GM12878 (cell line): Measurements from ENCODE around the gene NGFR. TPM values are rescaled to one million over a fixed set of nuclear protein-coding genes. Genes with fewer than 3 reads are reported as not detected.

Source experiments
- ATAC-seq: fragments of 200-7000 bp; cut with Tn5 transposase; 3 replicates; pipeline ENCODE4 v1.9.1; 2020; ENCODE audit warnings: mild to moderate bottlenecking, moderate library complexity
- BruUV-seq: library from RNA; stranded (reverse); fragments of 400-500 nt; replicated peaks from 2 replicates; lab custom pipeline; 2021; lab: Mats Ljungman, UMichigan
- CTCF ChIA-PET: fragments of 300-600 bp; sonication (Branson Sonifier 250); formaldehyde crosslinking; extraction: SDS; loops from one replicate; lab custom pipeline; 2021; ENCODE audit warnings: inconsistent platforms; lab: Yijun Ruan, JAX
- POLR2A ChIA-PET: fragments of 350-600 bp; formaldehyde crosslinking; extraction: SDS; loops from one replicate; lab custom pipeline; 2021; ENCODE audit warnings: inconsistent platforms; lab: Charles Lee
- RAD21 ChIA-PET: fragments of 300-600 bp; sonication (Branson Sonifier 250); formaldehyde crosslinking; loops from one replicate; lab custom pipeline; 2023; ENCODE audit warnings: antibody characterized with exemption; ENCODE audit not compliant: unreplicated experiment; lab: Charles Lee
- SMC1A ChIA-PET: fragments of 300-600 bp; sonication (Branson Sonifier 250); formaldehyde crosslinking; loops from one replicate; lab custom pipeline; 2023; ENCODE audit not compliant: unreplicated experiment, uncharacterized antibody; lab: Charles Lee
- DNase-seq: peaks from one replicate; pipeline ENCODE4 v3.0.0-alpha.2; 2011; ENCODE audit warnings: low read depth, low spot score
- FAIRE-seq: peaks from 3 replicates; lab custom pipeline; 2011; peaks lifted over from hg19 to GRCh38; lab: Jason Lieb, UNC
- H2AFZ ChIP-seq: 2 replicates; pipeline ENCODE4 v1.6.0; 2011; ENCODE audit warnings: low read depth, low read length, control low read depth; ENCODE audit not compliant: control insufficient read depth
- H3K27ac ChIP-seq: 2 replicates; pipeline ENCODE4 v1.5.1; 2011; ENCODE audit warnings: control low read depth; ENCODE audit not compliant: control insufficient read depth, insufficient read depth
- H3K27me3 ChIP-seq, 2 experiments: replicated peaks in 1 of 2; 2 replicates each; pipeline versions ENCODE4 v1.6.0 to v1.6.1; 2011; ENCODE audit warnings: low read length in 1 of 2; ENCODE audit not compliant: control insufficient read depth in 2 of 2, insufficient read depth in 2 of 2
- H3K36me3 ChIP-seq, 2 experiments: 2 replicates each; pipeline ENCODE4 v1.5.1; 2011; ENCODE audit warnings: low read length in 1 of 2; ENCODE audit not compliant: control insufficient read depth in 2 of 2, insufficient read depth in 2 of 2
- H3K4me1 ChIP-seq: 2 replicates; pipeline ENCODE4 v1.6.1; 2011; ENCODE audit warnings: mild to moderate bottlenecking, low read length, moderate library complexity, mixed read lengths; ENCODE audit not compliant: control insufficient read depth, insufficient read depth
- H3K4me2 ChIP-seq: 2 replicates; pipeline ENCODE4 v1.6.0; 2011; ENCODE audit warnings: control low read depth; ENCODE audit not compliant: control insufficient read depth, insufficient read depth
- H3K4me3 ChIP-seq: fragments of 200-600 bp; sonication (generic); 2 replicates; pipeline ENCODE4 v1.5.1; 2016
- H3K79me2 ChIP-seq: 2 replicates; pipeline ENCODE4 v1.6.0; 2011; ENCODE audit warnings: low read length; ENCODE audit not compliant: control insufficient read depth, insufficient read depth
- H3K9ac ChIP-seq: 2 replicates; pipeline ENCODE4 v1.8.0; 2011; ENCODE audit warnings: low read length, control low read depth, mixed read lengths; ENCODE audit not compliant: control insufficient read depth, insufficient read depth
- H3K9me3 ChIP-seq: replicated peaks from 3 replicates; pipeline ENCODE4 v1.5.1; 2011; ENCODE audit warnings: mild to moderate bottlenecking, low read length; ENCODE audit not compliant: control insufficient read depth, insufficient read depth
- H4K20me1 ChIP-seq: 2 replicates; pipeline ENCODE4 v1.6.0; 2011; ENCODE audit not compliant: control insufficient read depth, insufficient read depth
- BCL11A ChIP-seq: IDR thresholded peaks from 2 replicates; pipeline ENCODE4 v1.6.1; 2011; ENCODE audit warnings: low read depth, low read length
- BHLHE40 ChIP-seq, 2 experiments: fragments of 450-650 bp in 1 of 2; IDR thresholded peaks; 2 replicates each; pipeline ENCODE4 v1.6.1; 2011 to 2017; ENCODE audit warnings: low read depth in 2 of 2, borderline replicate concordance in 1 of 2, improper control_type of control experiment in 1 of 2, low read length in 1 of 2, mild to moderate bottlenecking in 1 of 2
- FOXM1 ChIP-seq: IDR thresholded peaks from 2 replicates; pipeline ENCODE4 v1.6.1; 2012; ENCODE audit warnings: low read depth, mild to moderate bottlenecking, inconsistent platforms, low read length, moderate library complexity
- IKZF2 ChIP-seq, 2 experiments: fragments of 450-650 bp; IDR thresholded peaks; 2 replicates each; pipeline ENCODE4 v1.6.1; 2017; ENCODE audit warnings: mild to moderate bottlenecking in 2 of 2, moderate library complexity in 2 of 2
- JUND ChIP-seq: IDR thresholded peaks from 2 replicates; pipeline ENCODE4 v1.6.1; 2012; ENCODE audit warnings: low read depth, mild to moderate bottlenecking, low read length, improper control_type of control experiment, moderate library complexity
- MYB ChIP-seq: fragments of 150-350 bp; IDR thresholded peaks from 2 replicates; pipeline ENCODE4 v1.6.1; 2014; ENCODE audit warnings: mild to moderate bottlenecking, low read depth, low read length, borderline replicate concordance
- NR2C2 ChIP-seq: IDR thresholded peaks from 2 replicates; pipeline ENCODE4 v1.6.1; 2011; ENCODE audit warnings: borderline replicate concordance, low read depth; ENCODE audit not compliant: control insufficient read depth, insufficient read length
- POLR2AphosphoS2 ChIP-seq: IDR thresholded peaks from 2 replicates; pipeline ENCODE4 v1.6.1; 2011; ENCODE audit warnings: low read depth, mild to moderate bottlenecking, low read length, improper control_type of control experiment, moderate library complexity
- RB1 ChIP-seq: fragments of 450-650 bp; formaldehyde crosslinking; IDR thresholded peaks from 2 replicates; pipeline ENCODE4 v1.6.1; 2017; ENCODE audit warnings: mild to moderate bottlenecking, borderline replicate concordance
- RFX5 ChIP-seq: IDR thresholded peaks from 2 replicates; pipeline ENCODE4 v1.6.1; 2011; ENCODE audit warnings: low read depth, low read length, improper control_type of control experiment
- SMAD1 ChIP-seq: fragments of 450-650 bp; IDR thresholded peaks from 2 replicates; pipeline ENCODE4 v1.6.1; 2018; ENCODE audit warnings: mild to moderate bottlenecking, low read depth; ENCODE audit not compliant: partially characterized antibody
- WGBS: methylation state at CpG from one replicate; pipeline ENCODE4 v1.1.6; 2016; ENCODE audit warnings: low lambda C conversion rate; ENCODE audit not compliant: insufficient replicate concordance, insufficient coverage; ENCODE audit errors: missing lambda C conversion rate; 5-methylcytosine and 5-hydroxymethylcytosine counted together
- in situ Hi-C: fragments of 300-500 bp; cut with MboI; formaldehyde crosslinking; loops from 9 replicates; pipeline ENCODE4 v1.14.3; 2018; ENCODE audit warnings: mixed read lengths
- intact Hi-C: fragments of 100-400 bp; cut with micrococcal nuclease; formaldehyde crosslinking; loops from one replicate; pipeline ENCODE4 v1.14.2; 2022; ENCODE audit not compliant: unreplicated experiment
- polyA plus RNA-seq, 11 experiments: library from polyadenylated mRNA; depleted of rRNA in 4 of 11; unstranded in 6 of 11; stranded (reverse) in 5 of 11; fragments of >200 nt; fragmentation: Nextera tagmentation in 4 of 11; fragmentation: Illumina TruSeq in 1 of 11; extraction: Ambion mirVana in 4 of 11; extraction: Trizol in 1 of 11; gene quantifications; 1 replicate in 1 of 11; 2 replicates in 10 of 11; pipeline versions ENCODE4 v1.2.1 to v1.2.3, GENCODE V29; 2011 to 2016; ENCODE audit warnings: inconsistent platforms in 2 of 11, missing spikeins in 2 of 11, low read depth in 1 of 11
- total RNA-seq, 4 experiments: library from RNA; depleted of rRNA in 3 of 4; stranded (reverse); fragments of >200 nt in 3 of 4; fragmentation: Illumina TruSeq in 1 of 4; extraction: Trizol in 1 of 4; gene quantifications; 2 replicates each; pipeline versions ENCODE4 v1.2.1 to v1.2.3, GENCODE V29; 2013 to 2021
- TF ChIP-seq, protein P1 (sequence below): fragments of 450-650 bp; IDR thresholded peaks from 2 replicates; pipeline ENCODE4 v1.6.1; 2017; ENCODE audit warnings: mild to moderate bottlenecking, moderate library complexity

Gene NGFR
- total and polyA plus RNA-seq, 10 of the 15 experiments (the other 5 are each of a cell fraction or from before 2014, with no cell fraction given): 0.05 to 0.28 (median 0.08) TPM; not detected in 1

DNA sequence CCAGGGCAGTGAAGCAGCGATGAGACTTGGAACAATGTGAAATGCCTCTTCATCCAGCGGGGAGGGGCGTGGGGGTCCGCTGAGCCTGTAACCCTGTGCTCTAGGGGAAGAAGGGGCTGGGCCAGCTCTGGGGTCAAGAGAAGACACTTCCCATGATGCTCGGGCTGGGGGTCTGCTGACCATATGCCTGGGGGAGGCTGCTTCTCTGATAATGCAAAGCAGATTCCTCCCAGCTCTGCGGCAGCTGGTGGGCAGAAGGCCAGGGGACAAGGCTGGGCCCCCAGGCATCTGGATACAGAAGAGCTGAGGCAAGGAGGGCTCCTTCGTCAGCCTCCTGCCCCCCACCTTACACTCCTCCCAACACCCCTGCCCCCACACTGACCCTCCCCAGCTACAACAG lies 24.7 kb downstream of the NGFR start:
- no peak overlapping the region for H3K27ac ChIP-seq
- no peaks in the 10 kb centered on the region for H3K79me2 ChIP-seq
- no peaks in the 10 kb centered on the region for H3K36me3 ChIP-seq
- H3K27me3 ChIP-seq: no peaks in the 10 kb centered on the region
- CTCF ChIA-PET: interaction anchor here (1.1 to 1.8 kb wide), 3 partner anchors 9 to 38 kb away, joined by 3 to 7 read pairs (median 4); no protein-coding TSS in a partner anchor
- no peaks in the 10 kb centered on the region for H4K20me1 ChIP-seq
- ATAC-seq (no peak), DNase-seq (no peak), FAIRE-seq (no peak)
- H3K4me1 ChIP-seq: peaks cover 22% of the 10 kb centered on the region
- H3K4me3 ChIP-seq: no peak overlapping the region
- POLR2A ChIA-PET: no interaction called here
- no peak overlapping the region for H3K4me2 ChIP-seq
- H3K9ac ChIP-seq: no peak overlapping the region
- H3K9me3 ChIP-seq: no peaks in the 10 kb centered on the region
- BruUV-seq: no TSS peak
- in situ Hi-C loops (no loop called here), intact Hi-C loops (no loop called here)
- no peak for TF ChIP-seq FOXM1
- TF ChIP-seq BHLHE40 (IDR thresholded peaks at IDR 0.05; ENCODE audit: borderline replicate concordance in 1 of 2, low read depth in 2 of 2, low read length in 1 of 2): no peak
- no peak for TF ChIP-seq IKZF2 (IDR thresholded peaks at IDR 0.05)
- no peak for TF ChIP-seq MYB
- no peak for TF ChIP-seq BCL11A
- TF ChIP-seq NR2C2: no peak
- TF ChIP-seq SMAD1: no peak
- TF ChIP-seq, protein P1, sequence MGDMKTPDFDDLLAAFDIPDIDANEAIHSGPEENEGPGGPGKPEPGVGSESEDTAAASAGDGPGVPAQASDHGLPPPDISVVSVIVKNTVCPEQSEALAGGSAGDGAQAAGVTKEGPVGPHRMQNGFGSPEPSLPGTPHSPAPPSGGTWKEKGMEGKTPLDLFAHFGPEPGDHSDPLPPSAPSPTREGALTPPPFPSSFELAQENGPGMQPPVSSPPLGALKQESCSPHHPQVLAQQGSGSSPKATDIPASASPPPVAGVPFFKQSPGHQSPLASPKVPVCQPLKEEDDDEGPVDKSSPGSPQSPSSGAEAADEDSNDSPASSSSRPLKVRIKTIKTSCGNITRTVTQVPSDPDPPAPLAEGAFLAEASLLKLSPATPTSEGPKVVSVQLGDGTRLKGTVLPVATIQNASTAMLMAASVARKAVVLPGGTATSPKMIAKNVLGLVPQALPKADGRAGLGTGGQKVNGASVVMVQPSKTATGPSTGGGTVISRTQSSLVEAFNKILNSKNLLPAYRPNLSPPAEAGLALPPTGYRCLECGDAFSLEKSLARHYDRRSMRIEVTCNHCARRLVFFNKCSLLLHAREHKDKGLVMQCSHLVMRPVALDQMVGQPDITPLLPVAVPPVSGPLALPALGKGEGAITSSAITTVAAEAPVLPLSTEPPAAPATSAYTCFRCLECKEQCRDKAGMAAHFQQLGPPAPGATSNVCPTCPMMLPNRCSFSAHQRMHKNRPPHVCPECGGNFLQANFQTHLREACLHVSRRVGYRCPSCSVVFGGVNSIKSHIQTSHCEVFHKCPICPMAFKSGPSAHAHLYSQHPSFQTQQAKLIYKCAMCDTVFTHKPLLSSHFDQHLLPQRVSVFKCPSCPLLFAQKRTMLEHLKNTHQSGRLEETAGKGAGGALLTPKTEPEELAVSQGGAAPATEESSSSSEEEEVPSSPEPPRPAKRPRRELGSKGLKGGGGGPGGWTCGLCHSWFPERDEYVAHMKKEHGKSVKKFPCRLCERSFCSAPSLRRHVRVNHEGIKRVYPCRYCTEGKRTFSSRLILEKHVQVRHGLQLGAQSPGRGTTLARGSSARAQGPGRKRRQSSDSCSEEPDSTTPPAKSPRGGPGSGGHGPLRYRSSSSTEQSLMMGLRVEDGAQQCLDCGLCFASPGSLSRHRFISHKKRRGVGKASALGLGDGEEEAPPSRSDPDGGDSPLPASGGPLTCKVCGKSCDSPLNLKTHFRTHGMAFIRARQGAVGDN: no peak
- TF ChIP-seq RB1: no peak
- TF ChIP-seq POLR2AphosphoS2: no peak
- TF ChIP-seq RFX5: no peak
- TF ChIP-seq JUND: no peak
- SMC1A ChIA-PET: no interaction called here
- WGBS: 55% methylated on average over 7 of the region's 7 CpGs
- RAD21 ChIA-PET: no interaction called here
- H2AFZ ChIP-seq: no peak overlapping the region
